Hematopoietic multipotent progenitor cell (in vitro differentiated cells): Measurements from ENCODE around the gene DYNC1LI1. TPM values are rescaled to one million over a fixed set of nuclear protein-coding genes. Genes with fewer than 3 reads are reported as not detected.

Experiments used
- DNase-seq, 3 donors: peaks; one replicate each; pipeline ENCODE4 v3.0.0-alpha.2; 2011 to 2015; ENCODE audit warnings: low read depth in 2 of 3, low spot score in 2 of 3
- small RNA-seq: library from RNA; depleted of rRNA; stranded (forward); fragments of <200 nt; gene quantifications from one replicate; pipeline ENCODE3, GENCODE V24; 2012
- total RNA-seq: library from RNA; depleted of rRNA; stranded (reverse); fragments of >200 nt; gene quantifications from one replicate; pipeline ENCODE4 v1.2.3, GENCODE V29; 2012

Gene DYNC1LI1
- total RNA-seq, 1 donor = 21.8 TPM

GRCh38 chr3:32493437-32494414 is 76.9 kb downstream of the DYNC1LI1 start:
- DNase-seq = no peak

GRCh38 chr3:32492684-32493436 is 77.8 kb downstream of the DYNC1LI1 start:
- DNase-seq = no peak

DNA sequence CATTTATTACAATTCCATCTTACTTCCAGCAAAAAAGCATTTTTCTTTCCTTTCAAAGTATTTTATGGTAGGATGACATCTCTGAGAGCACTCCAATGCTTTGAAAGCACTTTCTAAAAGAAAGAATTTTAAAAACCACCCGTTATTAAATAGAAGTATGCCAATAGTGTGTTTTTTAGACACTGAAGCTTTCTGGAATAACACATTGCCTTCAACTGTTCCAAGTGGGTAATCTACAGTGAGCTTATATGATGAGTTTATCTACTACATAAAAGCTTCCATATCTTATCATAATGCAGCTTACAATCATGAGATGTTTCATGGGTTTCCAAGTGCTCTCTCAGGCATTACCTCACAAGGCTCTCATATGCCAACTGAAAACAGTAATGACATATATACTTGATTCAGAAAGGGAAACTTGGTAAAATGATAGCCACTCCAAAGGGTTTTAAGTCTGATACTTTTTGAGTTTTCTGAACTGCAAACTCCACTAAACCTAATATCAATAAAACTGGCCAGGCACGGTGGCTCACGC is 82.1 kb downstream of the DYNC1LI1 start:
- DNase-seq = no peak

GRCh38 chr3:32487781-32488473 is 82.7 kb downstream of the DYNC1LI1 start:
- no peak for DNase-seq

- DNase-seq = peak in 2 of 3 donors; percentile 26 to 44
Observed at GRCh38 chr3:32484436-32484835, 86.2 kb downstream of the DYNC1LI1 start.

DNA sequence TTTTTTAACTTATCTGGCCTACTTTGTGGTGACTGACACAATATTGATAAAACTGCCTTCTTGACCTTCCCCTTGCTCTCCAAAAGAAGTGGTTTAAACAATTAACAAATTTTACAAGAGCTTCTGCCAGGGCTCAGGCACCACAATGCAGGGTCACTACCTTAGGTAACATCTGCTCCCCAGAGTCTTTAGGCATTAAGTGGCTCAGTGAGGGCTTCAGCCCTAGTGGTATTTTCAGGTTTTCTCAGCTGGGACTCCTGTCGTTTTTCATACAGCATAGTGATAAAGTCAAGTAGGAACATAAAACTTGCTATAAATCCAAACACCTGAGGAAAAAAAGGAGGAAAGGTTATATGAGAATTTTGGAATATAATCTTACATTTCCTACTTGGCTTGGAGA is 86.9 kb downstream of the DYNC1LI1 start:
- no peak for DNase-seq

GRCh38 chr3:32482693-32483092 is 88.0 kb downstream of the DYNC1LI1 start:
- no peak for DNase-seq

- no peak for DNase-seq
Observed at GRCh38 chr3:32481791-32482631, 88.6 kb downstream of the DYNC1LI1 start.

DNA sequence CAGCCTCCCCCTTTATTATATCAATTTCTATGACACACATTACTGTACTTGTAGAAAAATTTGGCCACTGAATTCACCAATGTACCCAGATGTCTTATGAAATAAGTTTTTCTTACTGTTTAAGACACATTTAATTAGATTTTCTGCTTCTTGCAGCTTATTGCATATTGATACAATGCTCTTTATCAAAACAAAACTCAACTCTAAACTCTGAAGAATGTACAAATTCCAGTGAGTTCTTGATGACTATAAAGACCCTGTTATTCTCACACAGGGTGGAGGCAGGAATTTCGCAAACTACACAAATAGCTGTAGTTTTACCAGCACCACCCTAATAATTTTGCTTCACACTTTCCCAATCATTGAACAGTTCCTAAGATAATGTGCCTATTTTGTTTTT is 90.1 kb downstream of the DYNC1LI1 start:
- DNase-seq = no peak

Small RNA genes within 50 kb of the gene (small RNA-seq; reads per million reads assigned to genes)
- 0.47 reads per million for gene MIR548AY

Other genes starting within 250 kb of the DYNC1LI1 start
- 23.4 TPM for gene CMTM7, start 179.0 kb downstream of the DYNC1LI1 start, total RNA-seq
- 48.2 TPM for gene CMTM6, start 68.0 kb downstream of the DYNC1LI1 start, total RNA-seq
- gene CNOT10, start 114.3 kb upstream of the DYNC1LI1 start, total RNA-seq = 21.8 TPM
- 0.81 TPM for gene TRIM71, start 247.1 kb upstream of the DYNC1LI1 start, total RNA-seq